AG04450 (cell line): ENCODE results near the gene GLIS1. TPM values are rescaled to one million over a fixed set of nuclear protein-coding genes. Genes with fewer than 3 reads are reported as not detected.

ENCODE experiments used
- CTCF ChIA-PET: fragments of 300-600, 350-600 bp; formaldehyde crosslinking; extraction: SDS; loops from one replicate; lab custom pipeline; 2022; ENCODE audit warnings: antibody characterized with exemption, inconsistent platforms; lab: Charles Lee
- POLR2A ChIA-PET: fragments of 350-600 bp; formaldehyde crosslinking; extraction: SDS; loops from one replicate; lab custom pipeline; 2021; ENCODE audit warnings: antibody characterized with exemption, inconsistent platforms; lab: Yijun Ruan, JAX
- DNase-seq: peaks from one replicate; pipeline ENCODE4 v3.0.0-alpha.2; 2011; ENCODE audit warnings: low read depth, low spot score
- H3K27ac ChIP-seq: one replicate; pipeline ENCODE4 v1.5.1; 2012; ENCODE audit warnings: low read depth, low read length, control low read depth
- H3K27me3 ChIP-seq: one replicate; pipeline ENCODE4 v1.6.0; 2012; ENCODE audit warnings: low read length; ENCODE audit not compliant: control insufficient read depth, insufficient read depth
- H3K4me3 ChIP-seq: 2 replicates; pipeline ENCODE4 v1.5.1; 2011; ENCODE audit warnings: mild to moderate bottlenecking, low read depth, low read length, control low read depth
- H3K9me3 ChIP-seq: 2 replicates; pipeline ENCODE4 v1.5.1; 2012; ENCODE audit warnings: low read length; ENCODE audit not compliant: control insufficient read depth, insufficient read depth
- CTCF ChIP-seq: IDR thresholded peaks from 2 replicates; pipeline ENCODE4 v1.5.1; 2011; ENCODE audit warnings: low read depth, low read length, control low read depth, inconsistent platforms
- polyA plus RNA-seq: library from polyadenylated mRNA; depleted of rRNA; stranded (reverse); fragments of >200 nt; gene quantifications from 2 replicates; pipeline ENCODE4 v1.2.3, GENCODE V29; 2011

The GLIS1 gene
- polyA plus RNA-seq, 1 experiment: 0.77 TPM

GRCh38 chr1:53503433-53504217 is 235.3 kb downstream of the GLIS1 start:
- H3K27me3 ChIP-seq: peaks cover 12% of the 10 kb centered on the region
- H3K27ac ChIP-seq: no peak overlapping the region
- ChIA-PET POLR2A (no interaction called here), CTCF (no interaction called here)
- no peak overlapping the region for H3K4me3 ChIP-seq
- DNase-seq: no peak
- H3K9me3 ChIP-seq: no peaks in the 10 kb centered on the region; the same call in 1 of the 2 replicates
- TF ChIP-seq CTCF: no peak

DNA sequence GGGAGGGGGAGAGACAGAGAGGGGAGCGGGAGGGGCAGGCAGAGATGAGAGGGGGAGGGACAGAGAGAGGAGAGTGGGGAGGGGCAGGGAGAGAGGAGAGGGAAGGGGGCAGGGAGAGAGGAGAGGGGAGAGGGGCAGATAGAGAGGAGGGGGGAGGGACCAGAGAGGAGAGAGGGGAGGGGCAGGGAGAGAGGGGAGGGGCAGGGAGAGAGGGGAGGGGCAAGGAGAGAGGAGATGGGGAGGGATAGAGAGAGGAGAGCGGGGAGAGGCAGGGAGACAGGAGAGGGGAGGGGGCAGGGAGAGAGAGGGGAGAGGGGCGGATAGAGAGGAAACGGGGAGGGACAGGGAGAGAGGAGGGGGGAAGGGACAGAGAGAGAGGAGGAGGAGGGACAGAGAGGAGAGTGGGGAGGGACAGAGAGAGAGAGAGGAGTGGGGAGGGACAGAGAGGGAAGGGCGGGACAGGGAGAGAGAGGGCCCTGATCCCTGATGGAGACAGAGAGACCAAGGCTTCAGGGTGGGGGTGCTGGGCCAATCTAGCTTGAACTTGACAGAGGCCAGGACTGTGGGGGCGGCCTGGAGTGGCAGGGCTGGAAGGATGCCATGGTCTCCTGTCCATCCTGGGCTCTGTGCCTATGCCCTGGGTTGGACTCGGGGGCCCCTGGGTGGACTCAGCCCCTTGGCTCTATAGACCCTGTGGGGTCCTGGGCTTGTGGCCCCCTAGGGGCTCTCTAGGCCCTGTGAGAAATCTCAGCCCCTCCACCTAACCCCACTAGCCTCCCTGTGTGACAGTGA is 236.1 kb downstream of the GLIS1 start:
- no peak overlapping the region for H3K4me3 ChIP-seq
- no peak overlapping the region for H3K27ac ChIP-seq
- DNase-seq: no peak
- CTCF ChIA-PET: no interaction called here
- H3K9me3 ChIP-seq: no peaks in the 10 kb centered on the region; the same call in 1 of the 2 replicates
- POLR2A ChIA-PET: no interaction called here
- TF ChIP-seq CTCF: no peak
- H3K27me3 ChIP-seq: peaks cover 12% of the 10 kb centered on the region

- ChIA-PET CTCF (no interaction called here), POLR2A (no interaction called here)
- no peak overlapping the region for H3K4me3 ChIP-seq
- TF ChIP-seq CTCF: no peak
- H3K27ac ChIP-seq: no peak overlapping the region
- H3K9me3 ChIP-seq: no peaks in the 10 kb centered on the region; the same call in 1 of the 2 replicates
- no peak for DNase-seq
- peaks cover 12% of the 10 kb centered on the region for H3K27me3 ChIP-seq
Measured at GRCh38 chr1:53501065-53502005, 237.6 kb downstream of the GLIS1 start.

GRCh38 chr1:53500204-53501064 is 238.5 kb downstream of the GLIS1 start:
- H3K27ac ChIP-seq: no peak overlapping the region
- no peak for TF ChIP-seq CTCF
- CTCF ChIA-PET: no interaction called here
- H3K9me3 ChIP-seq: no peaks in the 10 kb centered on the region; the same call in 1 of the 2 replicates
- POLR2A ChIA-PET: no interaction called here
- DNase-seq: no peak
- H3K27me3 ChIP-seq: peaks cover 12% of the 10 kb centered on the region
- no peak overlapping the region for H3K4me3 ChIP-seq
